HG03103 (cell line): Measurements from ENCODE around the gene ULK4.
"Not testable (repeated sequence)": the region's sequence is repeated elsewhere in the genome, so short reads cannot be mapped to it uniquely, and the experiment has no call there.

ENCODE experiments used
- ATAC-seq: cut with Tn5 transposase; IDR thresholded peaks from one replicate; pipeline ENCODE4 v1.9.1; 2021; ENCODE audit warnings: low read depth; ENCODE audit not compliant: unreplicated experiment

ULK4 gene

DNA sequence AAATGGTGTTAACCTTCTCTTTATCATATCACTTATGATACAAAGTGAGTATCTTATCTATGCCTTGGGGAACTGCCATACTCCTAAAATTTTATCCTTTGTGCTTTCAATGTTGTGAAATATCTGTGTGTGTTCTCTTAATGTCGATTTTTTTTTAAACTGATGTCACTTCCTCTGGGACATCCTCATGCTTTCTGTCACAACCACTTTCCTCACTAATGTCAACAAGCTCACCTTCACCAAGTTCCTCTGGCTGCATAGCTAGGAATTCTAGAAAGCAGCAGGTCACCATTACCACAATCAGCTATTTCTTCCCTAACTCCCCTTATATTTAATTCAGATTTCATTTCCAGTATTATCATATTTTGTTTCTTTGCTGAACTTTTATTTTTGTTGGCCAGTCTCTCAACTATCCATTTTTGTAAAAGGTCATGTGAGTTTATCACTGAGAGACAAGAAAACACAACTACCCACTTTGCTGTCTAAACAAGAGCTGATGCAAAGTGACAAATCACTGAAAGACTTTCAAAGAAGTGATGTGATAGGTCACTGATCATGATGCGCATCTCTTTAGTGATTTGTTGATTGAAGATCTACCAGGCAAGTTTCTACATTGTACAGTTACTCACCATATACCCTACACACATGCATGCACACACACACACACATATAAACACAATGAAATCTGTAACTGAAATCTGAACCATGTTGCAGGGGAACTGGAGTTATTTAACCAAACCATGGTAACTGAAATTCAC, 369.0 kb downstream of the ULK4 start:
- ATAC-seq, result no peak

DNA sequence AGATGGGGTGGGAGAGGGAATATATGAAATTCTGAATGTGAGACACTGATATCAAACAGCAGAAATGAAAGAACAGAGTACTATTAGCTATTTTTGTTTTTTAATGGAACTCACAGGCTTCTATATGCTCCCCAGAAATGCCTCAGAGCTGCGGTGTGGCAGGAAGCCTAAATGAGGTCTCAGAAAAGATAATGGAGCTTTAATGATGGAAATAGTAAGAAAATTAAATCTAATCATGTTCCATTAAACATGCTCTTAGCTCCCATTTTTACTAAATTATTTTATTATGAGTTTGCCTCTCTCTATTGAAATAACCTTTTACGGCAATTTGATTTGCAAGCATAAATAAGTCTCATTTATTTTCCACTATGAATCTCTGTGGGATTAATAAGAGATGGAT, 378.9 kb downstream of the ULK4 start:
- ATAC-seq, result no peak

DNA sequence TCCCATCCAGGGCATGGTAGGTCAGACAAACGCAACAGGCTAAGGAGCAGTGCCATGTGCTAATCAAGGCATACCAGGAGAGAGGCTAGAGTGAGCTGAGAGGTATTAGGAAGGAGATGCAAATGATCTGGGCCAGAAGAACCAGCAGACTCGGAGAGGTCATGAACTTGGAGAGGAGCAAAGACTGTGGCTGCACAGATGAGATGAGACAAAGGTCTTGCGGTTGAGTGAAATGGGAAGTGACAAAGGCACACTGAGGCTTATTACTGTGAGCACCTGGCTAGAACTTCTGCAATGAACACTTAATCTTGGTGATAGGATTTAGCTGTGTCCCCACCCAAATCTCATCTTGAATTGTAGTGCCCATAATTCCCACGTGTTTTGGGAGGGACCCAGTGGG, 380.2 kb downstream of the ULK4 start:
- ATAC-seq, result peak; percentile 99

DNA sequence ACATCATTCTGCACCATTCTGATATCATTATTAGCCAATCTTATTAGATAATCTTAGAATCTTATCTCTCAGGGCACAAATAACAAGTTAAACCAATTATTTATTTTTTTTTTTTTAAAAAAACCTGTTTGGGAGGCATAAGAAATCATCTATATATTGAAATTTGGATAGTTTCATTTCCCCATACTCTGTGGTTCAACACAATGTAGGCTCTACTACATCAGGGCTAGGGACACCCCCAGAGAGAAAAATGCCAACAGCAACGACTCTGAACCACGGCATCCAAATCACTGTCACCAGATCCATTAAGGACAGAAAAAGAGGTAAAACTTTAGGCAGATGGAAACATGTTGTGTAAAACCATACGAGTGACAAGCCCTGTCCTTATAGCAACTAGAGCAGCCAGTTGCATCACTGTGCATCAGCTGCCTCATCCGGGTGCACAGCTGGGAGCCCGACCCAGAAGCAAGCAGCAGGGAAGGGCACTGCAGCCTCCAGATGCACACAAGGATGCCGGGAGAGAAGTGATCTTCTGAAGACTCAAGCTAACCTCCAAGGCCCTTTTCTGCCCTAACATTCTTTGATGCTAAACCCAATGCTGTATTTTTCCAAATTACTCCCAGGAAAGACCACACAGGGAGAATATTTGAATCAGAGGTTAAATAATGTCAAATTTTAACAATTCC, 381.5 kb downstream of the ULK4 start:
- no peak for ATAC-seq

DNA sequence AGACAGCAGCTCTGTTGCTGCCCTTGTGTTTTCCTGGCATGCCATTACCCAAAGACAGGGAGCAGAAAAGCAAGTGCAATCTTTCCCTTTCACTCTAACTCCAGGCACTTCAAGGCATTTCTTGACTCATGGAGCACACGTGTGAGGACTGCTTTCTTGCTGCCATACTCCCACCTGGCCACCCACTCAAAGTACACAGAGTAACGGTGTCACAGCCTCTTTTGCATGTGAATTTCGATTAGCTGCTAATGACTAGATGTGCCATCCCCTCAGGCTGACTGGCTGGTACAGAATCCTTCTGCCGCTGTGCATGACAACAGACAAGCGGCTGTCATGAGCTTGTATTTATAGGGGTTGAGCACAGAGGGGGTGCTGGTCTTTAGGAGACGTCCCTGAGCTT, 382.0 kb downstream of the ULK4 start:
- ATAC-seq, result no peak

DNA sequence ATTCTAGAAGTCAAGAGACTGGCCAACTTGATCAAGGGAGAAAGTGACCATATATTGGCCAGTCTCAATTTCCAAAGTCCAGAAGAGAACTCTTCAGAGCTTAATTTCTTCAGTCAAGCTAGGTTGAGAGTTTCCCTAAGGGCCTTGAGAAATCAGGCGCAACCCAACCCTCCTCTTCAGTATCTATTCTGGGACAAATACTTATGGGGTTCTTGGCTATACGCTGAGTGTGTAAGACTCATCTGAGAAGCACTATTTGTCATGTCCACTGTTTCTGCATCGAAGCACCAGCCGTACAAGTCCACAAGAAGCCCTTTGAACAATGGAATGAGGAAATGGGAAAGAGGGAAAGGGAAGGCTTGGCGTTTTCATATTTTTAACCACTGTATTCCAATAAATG, 383.1 kb downstream of the ULK4 start:
- ATAC-seq, result no peak

DNA sequence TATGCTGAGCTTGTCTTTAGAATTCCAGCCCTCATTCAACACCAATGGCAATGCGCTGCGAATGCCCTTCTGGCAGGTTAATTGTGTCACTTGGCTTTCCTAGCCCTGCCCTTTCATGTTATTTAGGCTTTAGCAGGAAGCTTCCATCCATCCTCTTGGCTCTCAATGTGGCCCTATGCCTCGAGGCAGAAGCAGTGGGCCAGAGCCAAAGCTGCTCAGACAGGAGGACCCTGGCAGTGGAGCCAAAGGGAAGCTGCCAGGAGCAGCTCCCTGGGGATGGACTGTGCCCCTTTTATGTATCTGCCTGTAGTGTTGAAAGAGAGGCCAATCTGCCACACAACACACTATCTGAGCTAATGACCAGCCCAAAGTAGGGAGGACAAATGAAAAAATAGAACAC, 386.2 kb downstream of the ULK4 start:
- no peak for ATAC-seq

DNA sequence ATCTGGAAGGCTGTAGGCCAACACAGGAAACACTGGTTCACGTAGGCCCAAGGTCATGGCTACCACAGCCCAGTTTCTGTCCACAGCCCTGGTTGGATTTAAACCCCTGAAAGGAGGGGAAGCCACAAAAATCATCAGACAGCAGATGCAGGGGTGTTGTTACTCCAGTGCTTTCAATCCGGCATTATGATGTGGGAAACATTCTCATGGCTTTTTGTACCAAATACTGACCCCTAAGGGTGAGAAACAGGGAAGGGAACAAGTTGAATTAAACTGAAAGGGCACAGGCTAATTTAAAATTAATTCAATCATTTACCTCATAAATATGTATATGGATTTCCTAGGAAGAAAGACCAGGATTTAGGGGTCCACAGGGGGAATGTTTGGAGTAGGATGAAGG, 387.0 kb downstream of the ULK4 start:
- ATAC-seq, result no peak

DNA sequence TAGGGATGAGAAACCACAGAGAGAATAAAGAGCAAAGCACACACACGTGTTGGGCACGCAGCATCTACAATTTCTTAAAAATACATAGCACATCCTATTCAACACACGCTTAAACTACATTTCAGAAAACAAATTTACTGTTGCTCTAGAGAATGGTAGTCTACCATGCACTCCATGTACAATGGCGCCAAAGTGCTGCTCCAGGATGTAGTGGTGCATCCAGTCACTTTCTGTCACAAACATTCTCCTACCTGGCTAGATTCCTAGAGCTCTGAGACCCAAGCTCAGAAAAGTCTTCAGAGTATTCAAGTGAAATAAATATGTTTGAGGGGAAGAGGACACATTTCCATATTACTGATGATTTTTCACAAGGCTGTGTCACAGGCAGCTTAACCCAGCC, 388.3 kb downstream of the ULK4 start:
- ATAC-seq, result no peak

DNA sequence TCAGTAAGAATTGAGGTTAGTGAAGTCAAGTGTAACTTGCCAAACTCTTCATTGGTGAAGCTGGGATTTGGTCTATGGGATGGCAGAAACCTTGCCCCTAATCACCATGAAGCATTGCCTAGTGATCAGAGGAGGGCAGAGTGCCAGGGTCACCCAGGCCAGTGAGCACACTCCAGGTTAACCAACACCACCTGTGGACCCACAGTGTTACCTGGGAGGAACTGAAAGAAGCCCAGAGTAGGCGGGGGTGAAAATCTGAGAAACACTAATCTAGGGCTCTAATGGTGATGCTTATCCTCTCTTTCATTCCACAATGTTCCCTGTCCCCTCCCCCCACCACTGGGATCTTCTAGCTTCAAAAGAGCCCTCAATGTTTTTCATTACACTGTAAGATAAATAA, 389.8 kb downstream of the ULK4 start:
- no peak for ATAC-seq

DNA sequence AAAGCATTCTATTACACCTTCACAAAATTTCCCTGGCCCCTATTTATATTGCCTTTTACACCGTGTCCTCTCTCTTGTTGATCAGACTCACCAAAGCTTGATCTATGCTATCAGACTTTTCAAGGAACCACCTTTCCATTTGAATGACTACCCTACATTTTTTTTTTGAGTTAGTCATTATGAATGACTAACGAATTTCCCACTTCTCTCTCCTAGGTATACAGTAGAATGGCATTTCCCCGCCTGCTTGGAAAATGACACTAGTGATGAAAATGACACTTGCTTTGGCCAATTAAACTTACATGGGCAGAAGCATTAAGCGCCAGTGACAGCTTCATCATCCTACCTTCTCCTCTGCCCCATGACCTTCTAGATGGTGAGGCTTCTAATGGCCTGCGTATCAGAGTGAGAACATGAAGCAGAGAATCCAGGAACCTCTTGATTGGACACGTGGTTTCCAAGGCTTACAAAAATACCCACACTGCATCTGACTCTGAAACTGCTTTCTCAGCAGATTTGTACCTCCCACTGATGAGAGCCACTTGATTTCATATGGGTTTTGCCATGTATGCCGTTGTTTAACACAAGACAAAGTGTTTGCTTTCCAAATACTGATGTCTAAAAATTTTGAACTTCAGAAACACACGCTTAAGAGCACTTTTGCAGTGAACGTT, 392.1 kb downstream of the ULK4 start:
- ATAC-seq, result no peak

DNA sequence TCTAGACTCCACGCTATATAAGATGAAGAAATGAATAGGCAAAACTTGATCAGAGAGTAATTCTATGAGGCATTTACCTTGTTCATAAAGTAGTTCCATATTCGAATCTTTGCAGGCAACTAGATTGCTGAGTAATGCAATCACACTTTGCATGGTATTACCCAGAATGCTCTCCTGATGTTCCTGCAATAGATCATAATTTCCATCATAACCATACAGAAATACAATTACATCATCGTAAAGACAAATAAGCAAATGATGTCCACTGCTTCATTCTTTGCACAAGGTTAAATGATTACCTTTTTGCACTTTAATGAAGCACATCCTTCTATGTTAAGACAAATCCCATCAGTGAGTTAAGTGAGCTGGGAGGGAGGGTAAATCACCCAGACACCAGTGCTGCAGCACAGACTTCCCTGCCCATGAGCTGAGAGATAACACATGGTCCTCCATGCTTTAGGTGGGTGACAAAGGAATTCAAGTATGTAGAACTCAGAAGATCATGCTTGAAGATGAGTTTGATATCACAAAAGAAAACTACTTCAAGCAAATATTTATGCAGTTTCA, 395.9 kb downstream of the ULK4 start:
- no peak for ATAC-seq

DNA sequence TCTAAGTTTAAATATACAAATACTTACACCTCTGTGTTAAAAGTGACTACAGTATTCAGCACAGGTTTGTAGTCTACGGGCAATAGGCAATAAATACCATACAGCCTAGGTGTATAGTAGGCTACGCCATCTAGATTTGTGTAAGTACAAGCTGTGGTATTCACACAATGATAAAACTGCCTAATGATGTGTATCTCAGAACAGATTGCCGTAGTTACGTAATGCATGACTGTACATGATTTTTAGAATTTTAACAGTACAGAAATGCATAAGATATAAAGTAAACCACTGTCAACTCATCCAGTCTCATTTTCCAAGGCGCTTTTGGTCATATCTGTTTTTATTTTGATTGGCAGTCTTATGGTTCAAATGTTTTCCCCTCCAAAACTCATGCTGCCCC, 396.9 kb downstream of the ULK4 start:
- no peak for ATAC-seq

DNA sequence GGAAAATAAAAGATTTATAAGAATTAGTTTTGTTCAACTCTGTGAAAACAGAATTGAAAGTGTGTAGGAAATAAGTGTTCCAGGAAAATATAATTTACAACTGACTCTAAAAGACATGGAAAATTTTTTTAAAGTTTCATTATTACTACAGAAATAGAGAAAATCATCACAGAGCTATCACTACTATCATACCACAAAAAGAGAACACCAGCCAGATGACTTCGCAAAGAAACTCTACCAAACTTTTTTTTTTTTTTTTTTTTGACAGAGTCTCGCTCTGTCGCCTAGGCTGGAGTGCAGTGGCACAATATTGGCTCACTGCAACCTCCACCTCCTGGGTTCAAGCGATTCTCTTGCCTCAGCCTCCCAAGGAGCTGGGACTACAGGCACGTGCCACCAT, 405.7 kb downstream of the ULK4 start:
- ATAC-seq, result not testable (repeated sequence)

DNA sequence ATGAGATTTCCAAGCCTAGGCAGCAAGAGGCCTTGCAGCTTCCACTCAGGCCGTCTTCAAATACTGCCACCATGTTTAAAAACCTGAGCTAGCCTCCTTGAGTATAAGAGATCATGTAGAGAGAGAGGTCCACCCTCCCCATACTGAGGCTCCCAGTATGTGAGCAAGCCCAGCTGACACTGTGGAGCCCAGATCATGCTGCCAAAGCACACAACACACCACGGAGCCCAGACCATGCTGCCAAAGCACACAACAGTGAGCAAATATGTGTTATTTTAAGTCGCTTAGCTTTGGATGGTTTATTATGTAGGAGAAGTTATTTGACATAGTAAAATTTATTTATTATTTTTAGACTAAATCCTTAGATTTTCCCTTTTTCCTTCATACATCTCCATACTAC, 428.9 kb downstream of the ULK4 start:
- no peak for ATAC-seq

DNA sequence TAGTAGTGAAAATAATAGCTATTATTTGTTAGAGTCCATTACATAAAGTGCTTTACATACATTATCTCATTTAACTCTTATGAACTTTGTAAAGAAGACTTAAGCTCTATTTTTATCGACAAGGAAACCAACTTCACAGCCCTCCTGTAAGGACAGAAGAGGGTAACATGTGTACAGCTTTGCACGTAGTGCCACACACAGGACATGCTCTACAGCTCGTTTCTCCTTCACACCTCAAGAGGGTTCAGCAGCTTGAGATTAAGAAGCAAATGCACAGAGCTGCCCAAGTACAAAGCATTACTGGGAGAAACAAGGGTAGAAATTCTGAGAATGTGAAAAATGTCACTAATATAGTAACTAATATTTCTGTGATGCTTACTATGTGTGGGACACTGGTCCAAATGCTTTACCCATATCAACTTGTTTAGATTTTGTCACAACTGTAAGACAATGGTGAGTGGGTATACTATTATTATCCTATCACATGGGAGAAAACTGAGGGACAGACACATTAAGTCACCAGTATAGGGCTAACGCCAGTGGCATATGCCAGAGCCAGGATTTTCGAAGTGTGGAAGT, 434.8 kb downstream of the ULK4 start:
- no peak for ATAC-seq

DNA sequence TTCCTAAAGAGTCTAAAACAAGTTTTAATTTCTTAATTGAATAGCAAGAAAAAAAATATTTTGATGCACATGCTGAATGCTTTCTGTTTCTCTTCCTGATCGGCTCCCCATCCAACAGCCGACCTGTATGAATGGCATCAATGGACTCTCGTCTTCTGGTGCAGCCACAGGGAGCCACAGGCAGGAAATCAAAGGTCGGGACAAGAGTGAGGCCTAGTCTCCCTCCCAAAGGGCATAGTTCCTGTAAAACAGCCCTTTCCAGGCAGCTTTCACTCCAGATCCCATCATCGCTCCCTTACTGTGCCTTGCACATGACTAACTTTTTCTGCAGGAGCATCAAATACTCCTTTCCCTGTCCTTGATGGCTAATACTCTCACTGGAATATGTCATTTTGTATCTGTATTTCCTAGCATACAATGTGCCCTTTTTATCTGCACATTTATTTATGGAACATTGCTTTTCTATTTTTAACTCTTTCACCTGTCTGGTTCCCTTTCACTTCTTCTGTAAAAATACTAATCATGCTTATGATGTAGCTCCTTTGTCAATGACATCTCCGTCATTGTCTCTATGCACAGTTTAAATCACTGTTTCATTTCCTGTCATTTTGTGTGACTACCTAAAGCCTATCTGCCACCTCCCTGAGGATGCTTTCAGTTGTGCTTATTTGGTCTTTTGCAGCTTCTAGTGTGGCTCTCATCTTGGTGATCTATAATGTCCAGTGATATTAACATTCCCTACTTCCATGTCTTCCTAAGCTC, 436.4 kb downstream of the ULK4 start:
- ATAC-seq, result peak; percentile 56

DNA sequence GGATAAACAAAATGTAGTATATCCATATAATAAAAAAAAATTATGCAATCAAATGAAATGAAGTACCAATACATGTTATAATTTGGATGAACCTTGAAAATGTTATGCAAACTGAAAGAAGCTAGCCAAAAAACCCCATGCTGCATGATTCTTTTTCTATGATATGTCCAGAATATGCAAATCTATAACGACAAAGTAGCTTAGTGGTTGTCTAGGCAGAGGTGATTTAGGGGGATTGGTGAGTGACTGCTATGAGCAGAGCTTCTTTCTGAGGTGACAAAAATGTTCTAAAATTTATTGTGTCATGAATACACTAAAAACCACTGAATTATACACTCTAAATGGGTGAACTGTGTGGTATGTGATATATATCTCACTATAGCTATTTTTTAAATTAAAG, 438.0 kb downstream of the ULK4 start:
- no peak for ATAC-seq

DNA sequence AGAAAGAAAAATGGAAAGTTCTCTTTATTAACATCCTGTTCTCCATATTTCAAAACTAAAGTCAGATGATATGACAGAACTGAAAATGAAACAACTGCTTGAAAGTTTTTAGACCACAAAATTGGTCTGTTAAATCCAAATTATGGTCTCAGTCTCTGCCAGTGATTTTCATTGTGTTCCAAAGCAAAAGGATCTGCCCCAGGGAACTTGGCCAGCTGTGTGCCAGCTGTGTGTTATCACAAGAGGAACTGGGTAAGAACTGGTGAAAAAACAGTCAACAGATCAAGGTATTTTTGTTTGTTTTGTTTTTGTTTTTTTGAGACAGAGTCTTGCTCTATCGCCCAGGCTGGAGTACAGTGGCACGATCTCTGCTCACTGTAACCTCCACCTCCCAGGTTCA, 439.3 kb downstream of the ULK4 start:
- peak; percentile 43 for ATAC-seq

DNA sequence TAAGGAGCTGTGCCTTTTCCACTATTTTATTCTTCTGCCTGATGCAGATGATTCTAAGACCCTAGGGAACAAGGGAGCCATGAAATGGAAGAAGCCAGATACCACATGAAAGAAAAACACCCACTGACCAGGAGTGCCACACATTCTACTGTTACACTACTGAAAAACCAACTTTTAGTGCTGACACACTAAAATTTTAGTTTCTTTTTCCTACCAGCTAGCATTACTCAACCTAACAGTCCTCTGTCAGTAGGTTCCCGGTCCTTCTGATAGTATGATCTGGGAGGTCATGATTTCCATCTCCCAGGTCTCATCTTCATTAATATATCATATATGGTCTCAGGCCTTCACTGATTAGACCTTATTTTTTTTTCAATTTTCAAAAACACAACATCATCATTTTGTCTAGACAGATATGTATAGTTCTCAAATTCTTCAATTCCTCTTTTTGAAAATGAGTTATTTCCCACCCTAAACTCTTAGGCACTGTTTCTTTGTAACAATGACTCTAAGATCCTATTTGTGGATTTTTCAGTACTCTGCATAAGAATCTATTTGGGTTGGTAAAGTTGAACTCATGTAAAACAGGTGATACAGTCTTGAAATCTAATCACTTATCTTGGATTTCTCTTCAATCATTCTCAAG, 440.8 kb downstream of the ULK4 start:
- no peak for ATAC-seq
